Measurements from ENCODE around the gene ARF3. TPM values are rescaled to one million over a fixed set of nuclear protein-coding genes. Genes with fewer than 3 reads are reported as not detected.

Gene ARF3
- total and polyA plus RNA-seq, 5 donors from 2014 or later, result 21.2 to 79.4 (median 25.0) TPM

GRCh38 chr12:48954841-48955501 lies 2.3 kb downstream of the ARF3 start:
- peaks cover 13 to 59% (median 36%) of the 10 kb centered on the region in 4 donors for H3K4me1 Mint-ChIP-seq
- ATAC-seq (ENCODE audit: low read depth in 2 of 2), result no peak

GRCh38 chr12:48954061-48954460 lies 3.2 kb downstream of the ARF3 start:
- peak overlapping the region in 1 of 3 donors; percentile 68 for H3K27ac Mint-ChIP-seq
- H3K4me1 Mint-ChIP-seq, result peaks cover 14 to 62% (median 37%) of the 10 kb centered on the region in 4 donors
- Histone ChIP-seq H3K27ac (ENCODE audit: insufficient read depth, low read length, poor library complexity, severe bottlenecking) (no peak overlapping the region), H3K36me3 (ENCODE audit: control insufficient read depth, insufficient read depth, low read length) (peaks cover 2% of the 10 kb centered on the region), H3K9me3 (ENCODE audit: control insufficient read depth in 2 of 2, low read length in 2 of 2) (no peaks in the 10 kb centered on the region), H3K4me3 (ENCODE audit: low read depth, low read length) (no peak overlapping the region), H3K4me1 (ENCODE audit: control insufficient read depth, insufficient read depth, low read length, poor library complexity, severe bottlenecking) (peaks cover 26% of the 10 kb centered on the region), H3K27me3 (ENCODE audit: control insufficient read depth, insufficient read depth, low read length) (no peaks in the 10 kb centered on the region)
- peak overlapping the region in 1 of 4 donors; percentile 91 for H3K4me3 Mint-ChIP-seq
- no peaks in the 10 kb centered on the region for H3K9me3 Mint-ChIP-seq
- no peak for ATAC-seq (ENCODE audit: low read depth in 2 of 2)
- peaks cover 3% of the 10 kb centered on the region for H3K36me3 Mint-ChIP-seq
- DNase-seq, result no peak
- peaks cover 6% of the 10 kb centered on the region for H3K27me3 Mint-ChIP-seq

More at GRCh38 chr12:48954841-48955501, 2.3 kb downstream of the ARF3 start:
- Histone ChIP-seq H3K27me3 (ENCODE audit: control insufficient read depth, insufficient read depth, low read length) (no peaks in the 10 kb centered on the region), H3K4me3 (ENCODE audit: low read depth, low read length) (peak overlapping the region; percentile 76), H3K36me3 (ENCODE audit: control insufficient read depth, insufficient read depth, low read length) (peaks cover 2% of the 10 kb centered on the region), H3K27ac (ENCODE audit: insufficient read depth, low read length, poor library complexity, severe bottlenecking) (no peak overlapping the region), H3K9me3 (ENCODE audit: control insufficient read depth in 2 of 2, low read length in 2 of 2) (no peaks in the 10 kb centered on the region), H3K4me1 (ENCODE audit: control insufficient read depth, insufficient read depth, low read length, poor library complexity, severe bottlenecking) (peaks cover 26% of the 10 kb centered on the region)
- no peak for DNase-seq
- peaks cover 3% of the 10 kb centered on the region for H3K36me3 Mint-ChIP-seq
- H3K4me3 Mint-ChIP-seq, result peak overlapping the region; percentile 65 to 100 (median 92)
- peak overlapping the region in 2 of 3 donors; percentile 67 to 68 for H3K27ac Mint-ChIP-seq
- H3K27me3 Mint-ChIP-seq, result peaks cover 9% of the 10 kb centered on the region
- no peaks in the 10 kb centered on the region for H3K9me3 Mint-ChIP-seq

GRCh38 chr12:48952691-48953090 lies 4.6 kb downstream of the ARF3 start:
- no peak overlapping the region for H3K4me3 ChIP-seq (ENCODE audit: low read depth, low read length)
- no peaks in the 10 kb centered on the region for H3K9me3 Mint-ChIP-seq
- H3K27me3 Mint-ChIP-seq, result no peaks in the 10 kb centered on the region
- ATAC-seq (ENCODE audit: low read depth in 2 of 2) (no peak), DNase-seq (no peak)
- no peaks in the 10 kb centered on the region for H3K9me3 ChIP-seq (ENCODE audit: control insufficient read depth in 2 of 2, low read length in 2 of 2)
- H3K36me3 ChIP-seq (ENCODE audit: control insufficient read depth, insufficient read depth, low read length), result peaks cover 2% of the 10 kb centered on the region
- peaks cover 11% of the 10 kb centered on the region for H3K36me3 Mint-ChIP-seq
- peaks cover 19 to 63% (median 36%) of the 10 kb centered on the region in 4 donors for H3K4me1 Mint-ChIP-seq
- H3K4me1 ChIP-seq (ENCODE audit: control insufficient read depth, insufficient read depth, low read length, poor library complexity, severe bottlenecking), result peaks cover 22% of the 10 kb centered on the region
- H3K27ac Mint-ChIP-seq, result peak overlapping the region in 1 of 3 donors; percentile 48
- H3K27ac ChIP-seq (ENCODE audit: insufficient read depth, low read length, poor library complexity, severe bottlenecking), result no peak overlapping the region
- H3K4me3 Mint-ChIP-seq, result no peak overlapping the region
- H3K27me3 ChIP-seq (ENCODE audit: control insufficient read depth, insufficient read depth, low read length), result no peaks in the 10 kb centered on the region

DNA sequence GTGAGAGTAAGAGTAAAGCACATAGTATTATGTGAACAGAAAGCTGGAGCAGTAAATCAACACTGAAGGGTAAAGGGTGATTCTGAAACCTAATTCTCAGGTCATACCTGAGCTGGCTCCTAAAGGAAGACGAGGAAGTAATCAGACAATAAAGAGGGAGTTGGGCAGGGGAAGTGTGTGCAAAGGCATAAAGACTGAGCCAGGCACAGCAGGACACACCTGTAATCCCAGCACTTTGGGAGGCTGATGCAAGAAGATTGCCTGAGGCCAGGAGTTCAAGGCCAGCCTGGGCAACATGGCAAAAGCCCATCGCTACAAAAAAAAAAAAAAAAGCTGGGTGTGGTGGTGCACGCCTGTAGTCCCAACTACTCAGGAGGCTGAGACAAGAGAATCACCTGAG lies 9.6 kb downstream of the ARF3 start:
- Mint-ChIP-seq H3K4me3 (peak overlapping the region in 1 of 4 donors; percentile 55), H3K9me3 (no peaks in the 10 kb centered on the region), H3K36me3 (peaks cover 17% of the 10 kb centered on the region), H3K4me1 (peaks cover 14 to 46% (median 24%) of the 10 kb centered on the region in 4 donors), H3K27ac (no peak overlapping the region), H3K27me3 (no peaks in the 10 kb centered on the region)
- Histone ChIP-seq H3K27ac (ENCODE audit: insufficient read depth, low read length, poor library complexity, severe bottlenecking) (no peak overlapping the region), H3K36me3 (ENCODE audit: control insufficient read depth, insufficient read depth, low read length) (no peaks in the 10 kb centered on the region), H3K9me3 (ENCODE audit: control insufficient read depth in 2 of 2, low read length in 2 of 2) (no peaks in the 10 kb centered on the region), H3K27me3 (ENCODE audit: control insufficient read depth, insufficient read depth, low read length) (no peaks in the 10 kb centered on the region), H3K4me1 (ENCODE audit: control insufficient read depth, insufficient read depth, low read length, poor library complexity, severe bottlenecking) (no peaks in the 10 kb centered on the region), H3K4me3 (ENCODE audit: low read depth, low read length) (no peak overlapping the region)
- ATAC-seq (ENCODE audit: low read depth in 2 of 2) (no peak), DNase-seq (no peak)

GRCh38 chr12:48946943-48947342 lies 10.3 kb downstream of the ARF3 start:
- DNase-seq (no peak), ATAC-seq (ENCODE audit: low read depth in 2 of 2) (no peak)
- H3K4me3 Mint-ChIP-seq, result no peak overlapping the region
- H3K27me3 Mint-ChIP-seq, result no peaks in the 10 kb centered on the region
- H3K9me3 ChIP-seq (ENCODE audit: control insufficient read depth in 2 of 2, low read length in 2 of 2), result no peaks in the 10 kb centered on the region
- H3K36me3 ChIP-seq (ENCODE audit: control insufficient read depth, insufficient read depth, low read length), result no peaks in the 10 kb centered on the region
- no peak overlapping the region for H3K4me3 ChIP-seq (ENCODE audit: low read depth, low read length)
- H3K4me1 Mint-ChIP-seq, result peaks cover 14 to 42% (median 26%) of the 10 kb centered on the region in 4 donors
- no peaks in the 10 kb centered on the region for H3K27me3 ChIP-seq (ENCODE audit: control insufficient read depth, insufficient read depth, low read length)
- no peaks in the 10 kb centered on the region for H3K9me3 Mint-ChIP-seq
- H3K36me3 Mint-ChIP-seq, result peaks cover 22% of the 10 kb centered on the region
- H3K27ac ChIP-seq (ENCODE audit: insufficient read depth, low read length, poor library complexity, severe bottlenecking), result no peak overlapping the region
- H3K27ac Mint-ChIP-seq, result peak overlapping the region in 1 of 3 donors; percentile 1
- H3K4me1 ChIP-seq (ENCODE audit: control insufficient read depth, insufficient read depth, low read length, poor library complexity, severe bottlenecking), result no peaks in the 10 kb centered on the region

- H3K36me3 Mint-ChIP-seq, result peaks cover 22% of the 10 kb centered on the region
- Histone ChIP-seq H3K27ac (ENCODE audit: insufficient read depth, low read length, poor library complexity, severe bottlenecking) (no peak overlapping the region), H3K9me3 (ENCODE audit: control insufficient read depth in 2 of 2, low read length in 2 of 2) (no peaks in the 10 kb centered on the region), H3K36me3 (ENCODE audit: control insufficient read depth, insufficient read depth, low read length) (peaks cover 3% of the 10 kb centered on the region), H3K27me3 (ENCODE audit: control insufficient read depth, insufficient read depth, low read length) (no peaks in the 10 kb centered on the region), H3K4me3 (ENCODE audit: low read depth, low read length) (no peak overlapping the region), H3K4me1 (ENCODE audit: control insufficient read depth, insufficient read depth, low read length, poor library complexity, severe bottlenecking) (no peaks in the 10 kb centered on the region)
- H3K4me1 Mint-ChIP-seq, result peaks cover 14 to 41% (median 26%) of the 10 kb centered on the region in 4 donors
- no peaks in the 10 kb centered on the region for H3K9me3 Mint-ChIP-seq
- peak overlapping the region in 1 of 3 donors; percentile 1 for H3K27ac Mint-ChIP-seq
- H3K27me3 Mint-ChIP-seq, result no peaks in the 10 kb centered on the region
- DNase-seq, result no peak
- ATAC-seq (ENCODE audit: low read depth in 2 of 2), result no peak
- H3K4me3 Mint-ChIP-seq, result no peak overlapping the region
Measured at GRCh38 chr12:48946205-48946604, 11.1 kb downstream of the ARF3 start.

GRCh38 chr12:48943221-48943620 lies 14.1 kb downstream of the ARF3 start:
- H3K36me3 Mint-ChIP-seq, result peaks cover 37% of the 10 kb centered on the region
- ATAC-seq (ENCODE audit: low read depth in 2 of 2), result no peak
- H3K4me1 Mint-ChIP-seq, result peaks cover 14 to 30% (median 22%) of the 10 kb centered on the region in 4 donors
- no peaks in the 10 kb centered on the region for H3K9me3 Mint-ChIP-seq
- Histone ChIP-seq H3K27ac (ENCODE audit: insufficient read depth, low read length, poor library complexity, severe bottlenecking) (no peak overlapping the region), H3K4me1 (ENCODE audit: control insufficient read depth, insufficient read depth, low read length, poor library complexity, severe bottlenecking) (no peaks in the 10 kb centered on the region), H3K27me3 (ENCODE audit: control insufficient read depth, insufficient read depth, low read length) (no peaks in the 10 kb centered on the region), H3K4me3 (ENCODE audit: low read depth, low read length) (no peak overlapping the region), H3K36me3 (ENCODE audit: control insufficient read depth, insufficient read depth, low read length) (peaks cover 29% of the 10 kb centered on the region), H3K9me3 (ENCODE audit: control insufficient read depth in 2 of 2, low read length in 2 of 2) (no peaks in the 10 kb centered on the region)
- no peaks in the 10 kb centered on the region for H3K27me3 Mint-ChIP-seq
- H3K27ac Mint-ChIP-seq, result peak overlapping the region in 1 of 3 donors; percentile 37
- no peak overlapping the region for H3K4me3 Mint-ChIP-seq
- DNase-seq, result no peak

DNA sequence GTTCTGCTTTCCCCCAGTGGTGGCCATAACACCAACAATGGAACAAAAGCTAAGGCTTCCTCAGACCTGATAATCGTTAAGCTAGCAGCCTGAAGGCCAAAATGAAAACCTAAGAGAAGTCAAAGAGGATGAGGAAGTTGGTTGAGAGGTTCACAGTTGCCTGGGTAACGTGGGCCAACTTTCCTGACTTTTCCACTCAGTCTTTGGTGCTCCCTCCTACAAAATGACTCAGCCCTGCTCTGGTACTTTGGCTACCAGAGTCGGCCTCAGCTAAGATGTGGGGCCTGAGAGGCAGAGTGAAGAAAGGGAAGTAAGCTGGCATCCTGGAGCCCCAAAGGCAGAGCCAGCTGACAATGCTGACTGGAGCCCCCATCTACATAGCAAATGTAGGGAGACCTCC lies 17.1 kb downstream of the ARF3 start:
- H3K27ac ChIP-seq (ENCODE audit: insufficient read depth, low read length, poor library complexity, severe bottlenecking), result no peak overlapping the region
- H3K9me3 Mint-ChIP-seq, result peaks cover 0 to 3% (median 0%) of the 10 kb centered on the region in 7 donors
- peaks cover 36% of the 10 kb centered on the region for H3K36me3 Mint-ChIP-seq
- H3K4me3 ChIP-seq (ENCODE audit: low read depth, low read length), result no peak overlapping the region
- no peaks in the 10 kb centered on the region for H3K27me3 ChIP-seq (ENCODE audit: control insufficient read depth, insufficient read depth, low read length)
- DNase-seq (no peak), ATAC-seq (ENCODE audit: low read depth in 2 of 2) (no peak)
- peaks cover 37% of the 10 kb centered on the region for H3K36me3 ChIP-seq (ENCODE audit: control insufficient read depth, insufficient read depth, low read length)
- no peak overlapping the region for H3K4me3 Mint-ChIP-seq
- peak overlapping the region in 1 of 3 donors; percentile 14 for H3K27ac Mint-ChIP-seq
- H3K9me3 ChIP-seq (ENCODE audit: control insufficient read depth in 2 of 2, low read length in 2 of 2), result no peaks in the 10 kb centered on the region
- no peaks in the 10 kb centered on the region for H3K27me3 Mint-ChIP-seq
- peaks cover 0 to 22% (median 17%) of the 10 kb centered on the region in 4 donors for H3K4me1 Mint-ChIP-seq
- H3K4me1 ChIP-seq (ENCODE audit: control insufficient read depth, insufficient read depth, low read length, poor library complexity, severe bottlenecking), result no peaks in the 10 kb centered on the region

All from CD4-positive, CD25-positive, alpha-beta regulatory T cell (primary cell).